Measurements from ENCODE around the gene SCG5. TPM values are rescaled to one million over a fixed set of nuclear protein-coding genes. Genes with fewer than 3 reads are reported as not detected.

SCG5 gene
- polyA plus RNA-seq, 1 donor, result 22.2 TPM

DNA sequence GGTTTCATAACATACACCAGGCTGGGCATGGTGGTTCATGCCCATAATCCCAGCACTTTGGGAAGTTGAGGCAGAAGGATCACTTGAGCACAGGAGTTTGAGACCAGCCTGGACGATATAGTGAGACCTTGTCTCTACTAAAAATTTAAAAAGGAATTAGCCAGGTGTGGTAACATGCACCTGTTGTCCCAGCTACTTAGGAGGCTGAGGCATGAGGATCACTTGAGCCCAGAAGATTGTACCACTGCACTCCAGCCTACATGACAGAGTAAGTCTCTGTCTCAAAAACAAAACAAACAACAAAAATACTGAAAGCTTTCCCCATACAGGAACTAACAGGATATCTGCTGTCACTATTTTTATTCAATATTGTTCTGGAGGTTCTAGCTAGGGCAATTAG, 97.2 kb downstream of the SCG5 start:
- no CpG with 5 or more reads among the region's 1 CpG for whole genome bisulfite sequencing (ENCODE audit: insufficient coverage, low lambda C conversion rate)
- peaks cover 6% of the 10 kb centered on the region for H3K27me3 ChIP-seq (ENCODE audit: control insufficient read depth, insufficient read depth, low read length)
- no peak for DNase-seq

DNA sequence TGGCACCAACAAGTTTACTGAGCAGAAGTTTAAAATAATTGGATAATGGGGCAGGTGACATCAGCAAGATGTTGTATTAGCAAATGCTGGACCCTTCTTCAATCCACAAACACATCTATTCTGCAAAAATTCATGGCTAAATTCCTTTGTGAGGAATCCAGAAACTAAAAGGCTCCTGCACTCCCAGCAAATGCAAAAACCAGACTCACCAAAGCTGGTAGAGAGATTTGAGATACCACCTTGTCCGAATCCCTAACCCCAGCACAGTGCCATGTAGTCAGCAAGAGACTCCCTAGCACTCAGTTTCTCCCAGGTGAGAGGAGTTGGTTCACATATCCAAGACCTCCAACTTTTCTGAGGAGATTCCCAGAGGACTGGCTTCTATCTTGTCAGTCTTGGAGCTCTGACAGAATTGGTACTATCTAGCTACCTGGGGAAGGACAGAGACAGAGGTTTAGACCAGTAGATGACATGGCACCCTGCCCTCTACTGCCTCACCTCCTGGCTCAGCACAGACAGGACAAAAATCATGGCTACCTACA, 98.1 kb downstream of the SCG5 start:
- Histone ChIP-seq H3K27ac (ENCODE audit: low read length) (no peak overlapping the region), H3K4me3 (ENCODE audit: low read length) (no peak overlapping the region), H3K9me3 (ENCODE audit: control insufficient read depth, low read depth, low read length) (no peaks in the 10 kb centered on the region), H3K4me1 (ENCODE audit: control insufficient read depth, insufficient read depth, low read length) (no peaks in the 10 kb centered on the region), H3K27me3 (ENCODE audit: control insufficient read depth, insufficient read depth, low read length) (peaks cover 6% of the 10 kb centered on the region), H3K36me3 (ENCODE audit: control insufficient read depth, insufficient read depth, low read length) (no peaks in the 10 kb centered on the region)
- whole genome bisulfite sequencing (ENCODE audit: insufficient coverage, low lambda C conversion rate), result no CpG with 5 or more reads among the region's 1 CpG
- no peak for DNase-seq

More for the DNA sequence above, 97.2 kb downstream of the SCG5 start:
- H3K36me3 ChIP-seq (ENCODE audit: control insufficient read depth, insufficient read depth, low read length), result no peaks in the 10 kb centered on the region
- no peak overlapping the region for H3K27ac ChIP-seq (ENCODE audit: low read length)
- peaks cover 7% of the 10 kb centered on the region for H3K9me3 ChIP-seq (ENCODE audit: control insufficient read depth, low read depth, low read length)
- no peak overlapping the region for H3K4me3 ChIP-seq (ENCODE audit: low read length)
- no peaks in the 10 kb centered on the region for H3K4me1 ChIP-seq (ENCODE audit: control insufficient read depth, insufficient read depth, low read length)

DNA sequence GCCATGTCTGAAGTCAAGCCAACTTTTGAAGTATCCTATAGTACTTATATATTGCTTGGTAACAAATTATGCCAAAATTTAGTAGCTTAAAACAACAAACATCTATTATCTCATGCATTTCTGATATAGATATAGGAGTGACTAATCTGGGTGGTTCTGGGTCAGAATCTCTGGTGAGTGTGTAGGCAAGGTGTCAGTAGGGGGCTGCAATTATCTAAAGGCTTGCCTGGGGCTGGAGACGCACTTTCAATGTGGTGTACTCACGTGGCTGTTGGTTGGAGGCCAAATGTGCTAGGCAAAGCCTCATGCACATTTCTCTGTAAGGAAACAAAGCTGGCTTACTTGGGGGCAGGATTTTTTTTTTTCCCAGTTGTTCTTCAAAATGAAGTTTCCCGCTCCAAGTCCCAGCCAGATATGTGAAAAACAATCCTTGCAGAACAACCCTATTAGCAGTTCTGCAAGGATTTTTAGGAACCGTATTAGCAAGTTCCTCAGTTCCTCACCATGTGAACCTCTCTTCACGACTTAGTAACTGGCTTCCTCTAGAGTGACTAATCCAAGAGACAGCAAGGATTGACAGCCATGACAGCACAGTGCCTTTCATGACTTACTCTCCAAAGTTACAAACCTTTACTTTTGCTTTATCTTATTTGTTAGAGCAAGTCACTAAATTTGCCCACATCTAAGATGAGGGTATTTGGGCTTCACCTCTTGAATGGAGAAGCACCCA, 102.1 kb downstream of the SCG5 start:
- no CpG with 5 or more reads among the region's 5 CpGs for WGBS (ENCODE audit: insufficient coverage, low lambda C conversion rate)
- H3K27me3 ChIP-seq (ENCODE audit: control insufficient read depth, insufficient read depth, low read length), result no peaks in the 10 kb centered on the region
- H3K36me3 ChIP-seq (ENCODE audit: control insufficient read depth, insufficient read depth, low read length), result no peaks in the 10 kb centered on the region
- no peak for DNase-seq
- H3K27ac ChIP-seq (ENCODE audit: low read length), result no peak overlapping the region
- H3K9me3 ChIP-seq (ENCODE audit: control insufficient read depth, low read depth, low read length), result no peaks in the 10 kb centered on the region
- H3K4me1 ChIP-seq (ENCODE audit: control insufficient read depth, insufficient read depth, low read length), result no peaks in the 10 kb centered on the region
- no peak overlapping the region for H3K4me3 ChIP-seq (ENCODE audit: low read length)

DNA sequence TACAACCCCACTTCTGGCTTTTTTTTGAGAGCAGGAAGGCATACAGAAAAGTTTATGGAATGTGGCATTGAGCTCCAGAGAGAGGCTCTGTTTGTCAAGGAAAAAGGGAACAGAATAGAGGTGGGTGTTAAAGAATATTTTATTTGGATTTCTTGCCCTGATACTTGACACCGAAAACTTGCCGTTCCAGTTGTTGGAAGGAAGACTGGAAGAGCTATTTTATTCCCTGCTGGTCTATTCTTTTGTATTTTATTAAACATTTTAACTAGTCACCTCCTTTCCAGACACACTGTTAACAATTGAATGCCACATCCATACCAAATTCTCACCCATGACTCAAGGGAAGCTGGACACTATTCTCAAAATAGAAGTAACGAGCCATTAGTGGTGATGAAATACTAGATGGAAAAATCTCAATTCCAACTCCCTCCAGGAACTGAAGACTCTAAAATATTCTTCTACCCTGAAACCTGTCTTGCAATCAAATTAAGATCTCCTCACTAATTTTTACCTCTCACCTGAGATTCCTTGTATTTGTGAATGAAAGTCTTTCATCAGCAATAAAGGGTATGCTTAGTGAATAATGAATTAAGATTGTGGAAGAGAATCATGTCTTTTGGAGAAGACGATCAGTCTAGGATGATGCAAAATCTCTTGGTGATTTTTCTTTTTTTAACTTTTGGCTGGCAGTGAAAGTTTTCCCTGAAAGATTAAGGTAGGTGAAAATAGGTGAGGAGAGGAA, 104.8 kb downstream of the SCG5 start:
- DNase-seq, result no peak
- WGBS (ENCODE audit: insufficient coverage, low lambda C conversion rate), result 82% methylated on average over 3 of the region's 4 CpGs
- Histone ChIP-seq H3K36me3 (ENCODE audit: control insufficient read depth, insufficient read depth, low read length) (no peaks in the 10 kb centered on the region), H3K4me3 (ENCODE audit: low read length) (no peak overlapping the region), H3K4me1 (ENCODE audit: control insufficient read depth, insufficient read depth, low read length) (no peaks in the 10 kb centered on the region), H3K9me3 (ENCODE audit: control insufficient read depth, low read depth, low read length) (no peaks in the 10 kb centered on the region), H3K27ac (ENCODE audit: low read length) (no peak overlapping the region), H3K27me3 (ENCODE audit: control insufficient read depth, insufficient read depth, low read length) (no peaks in the 10 kb centered on the region)

Other genes starting within 250 kb of the SCG5 start
- 1.6 TPM for gene GOLGA8K, start 238.4 kb upstream of the SCG5 start, polyA plus RNA-seq
- gene GOLGA8O, start 186.1 kb upstream of the SCG5 start, polyA plus RNA-seq, result 0.13 TPM
- gene GOLGA8N, start 48.3 kb upstream of the SCG5 start, polyA plus RNA-seq, result 20.7 TPM
- gene ARHGAP11A, start 26.2 kb upstream of the SCG5 start, polyA plus RNA-seq, result 15.3 TPM
- gene GREM1, start 76.3 kb downstream of the SCG5 start, polyA plus RNA-seq, result 26.2 TPM